ENCODE data around the gene FMNL2.

GRCh38 chr2:152585830-152586484 is 251.0 kb downstream of the FMNL2 start:
- TF ChIP-seq POLR2A (IDR thresholded peaks at IDR 0.05; ENCODE audit: low read depth, low read length) (no peak), POLR2AphosphoS5 (IDR thresholded peaks at IDR 0.05; ENCODE audit: low read depth, low read length) (no peak), TAF1 (IDR thresholded peaks at IDR 0.05; ENCODE audit: low read depth, low read length) (no peak), SPI1 (IDR thresholded peaks at IDR 0.05; ENCODE audit: low read depth, low read length) (no peak), POU2F2 (IDR thresholded peaks at IDR 0.05; ENCODE audit: low read depth, low read length) (no peak), PAX5 (IDR thresholded peaks at IDR 0.05; ENCODE audit: insufficient read depth, low read length, severe bottlenecking) (no peak)
